NCI-H524 (cell line): ENCODE measurements around the gene COL6A6.
A peak's percentile ranks its signal among the peaks of the same experiment; 100 is the strongest.

Experiments used
- DNase-seq, 2 experiments: peaks; one replicate each; lab custom pipeline; 2025; lab: John Stamatoyannopoulos, UW

The COL6A6 gene

GRCh38 chr3:130516645-130517512, at the start of gene COL6A6:
Gene COL6A6 (plus strand): TSS chr3:130517177. CDS start chr3:130560365, 43,188 bp downstream.
- DNase-seq: peak in 1 of 2 experiments; percentile 17

GRCh38 chr3:130468311-130468710, 48.7 kb upstream of the COL6A6 start:
- DNase-seq: no peak

- DNase-seq: no peak
These were observed 46.9 kb upstream of the COL6A6 start for GRCh38 chr3:130470126-130470525.

GRCh38 chr3:130473416-130473815, 43.6 kb upstream of the COL6A6 start:
- DNase-seq: no peak

GRCh38 chr3:130480736-130481135, 36.2 kb upstream of the COL6A6 start:
- peak; percentile 41 to 66 for DNase-seq

- no peak for DNase-seq
These were observed 28.7 kb upstream of the COL6A6 start for GRCh38 chr3:130488288-130488687.

- DNase-seq: no peak
These were observed 28.1 kb upstream of the COL6A6 start for GRCh38 chr3:130488769-130489450.

GRCh38 chr3:130490241-130490640, 26.7 kb upstream of the COL6A6 start:
- no peak for DNase-seq

- DNase-seq: no peak
These were observed 25.5 kb upstream of the COL6A6 start for GRCh38 chr3:130491431-130491830.

GRCh38 chr3:130504701-130505100, 12.3 kb upstream of the COL6A6 start:
- DNase-seq: no peak

GRCh38 chr3:130506031-130506430, 10.9 kb upstream of the COL6A6 start:
- no peak for DNase-seq

GRCh38 chr3:130507746-130508145, 9.2 kb upstream of the COL6A6 start:
- DNase-seq: no peak

- peak in 1 of 2 experiments; percentile 26 for DNase-seq
These were observed 8.0 kb upstream of the COL6A6 start for GRCh38 chr3:130509008-130509407.

GRCh38 chr3:130514681-130515080, 2.3 kb upstream of the COL6A6 start:
- no peak for DNase-seq

- DNase-seq: no peak
These were observed 1.2 kb upstream of the COL6A6 start for GRCh38 chr3:130515755-130516154.

- DNase-seq: peak in 1 of 2 experiments; percentile 14
These were observed 625 bp downstream of the COL6A6 start for GRCh38 chr3:130517602-130518001.

GRCh38 chr3:130519754-130520153, 2.8 kb downstream of the COL6A6 start:
- DNase-seq: no peak

GRCh38 chr3:130522399-130522798, 5.4 kb downstream of the COL6A6 start:
- no peak for DNase-seq

- no peak for DNase-seq
These were observed 10.4 kb downstream of the COL6A6 start for GRCh38 chr3:130527426-130527825.

- DNase-seq: no peak
These were observed 11.1 kb downstream of the COL6A6 start for GRCh38 chr3:130528120-130528519.

GRCh38 chr3:130529486-130530215, 12.7 kb downstream of the COL6A6 start:
- peak in 1 of 2 experiments; percentile 38 for DNase-seq

GRCh38 chr3:130533247-130533646, 16.3 kb downstream of the COL6A6 start:
- no peak for DNase-seq
